ENCODE data around the gene RNASEH1.

RNASEH1 gene

GRCh38 chr2:3601561-3602271 lies 43.6 kb upstream of the RNASEH1 start:
- Histone ChIP-seq H3K36me3 (no peaks in the 10 kb centered on the region), H3K4me3 (no peak overlapping the region), H3K4me2 (no peak overlapping the region), H3K27ac (no peak overlapping the region), H3K9ac (no peak overlapping the region), H4K20me1 (no peaks in the 10 kb centered on the region), H3K4me1 (peaks cover 12% of the 10 kb centered on the region; the same call in 1 of the 2 replicates), H3K27me3 (no peaks in the 10 kb centered on the region), H3K9me3 (no peaks in the 10 kb centered on the region)
- TF ChIP-seq Cebpa-rat (IDR thresholded peaks at IDR 0.05): no peak

DNA sequence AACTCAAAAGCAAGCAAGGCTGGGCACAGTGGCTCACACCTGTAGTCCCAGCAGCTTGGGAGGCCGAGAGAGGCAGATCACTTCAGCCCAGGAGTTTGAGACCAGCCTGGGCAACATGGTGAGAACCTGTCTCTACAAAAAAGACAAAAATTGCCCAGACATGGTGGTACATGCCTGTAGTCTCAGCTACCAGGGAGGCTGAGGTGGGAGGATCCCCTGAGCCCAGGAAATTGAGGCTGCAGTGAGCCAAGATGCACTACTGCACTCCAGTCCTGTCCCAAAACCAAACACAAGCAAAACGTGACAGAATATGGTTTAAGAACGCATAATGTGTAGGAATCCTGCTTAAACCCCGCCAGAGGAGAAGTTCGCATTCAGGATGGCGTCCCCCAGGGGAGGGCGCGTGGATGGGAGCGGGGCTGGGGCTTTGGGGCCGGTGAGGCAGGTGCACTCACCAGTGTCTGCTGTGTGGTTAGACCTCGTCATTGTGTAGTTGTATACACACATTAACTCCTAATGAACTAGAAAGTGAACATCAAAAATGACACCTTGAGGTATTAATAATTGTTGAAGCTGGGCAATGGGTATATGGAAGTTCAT lies 42.2 kb upstream of the RNASEH1 start:
- Histone ChIP-seq H3K36me3 (peaks cover 2% of the 10 kb centered on the region; the same call in 1 of the 2 replicates), H3K4me2 (0 out of 2 replicates have a peak overlapping the region, but pooled peaks have one; percentile 5), H4K20me1 (no peaks in the 10 kb centered on the region), H3K9ac (no peak overlapping the region), H3K4me1 (peaks cover 12% of the 10 kb centered on the region; the same call in 1 of the 2 replicates), H3K4me3 (no peak overlapping the region), H3K27ac (no peak overlapping the region), H3K27me3 (no peaks in the 10 kb centered on the region), H3K9me3 (no peaks in the 10 kb centered on the region)
- no peak for TF ChIP-seq Cebpa-rat (IDR thresholded peaks at IDR 0.05)

GRCh38 chr2:3598912-3599854 lies 41.0 kb upstream of the RNASEH1 start:
- H3K27me3 ChIP-seq: no peaks in the 10 kb centered on the region
- peak; percentile 49 for TF ChIP-seq Cebpa-rat (IDR thresholded peaks at IDR 0.05)
- H3K9ac ChIP-seq: no peak overlapping the region
- peaks cover 11% of the 10 kb centered on the region; the same call in 1 of the 2 replicates for H3K36me3 ChIP-seq
- H3K4me1 ChIP-seq: peaks cover 12% of the 10 kb centered on the region; the same call in 1 of the 2 replicates
- 0 out of 2 replicates have a peak overlapping the region, but pooled peaks have one; percentile 5 for H3K4me2 ChIP-seq
- no peak overlapping the region for H3K27ac ChIP-seq
- H3K9me3 ChIP-seq: no peaks in the 10 kb centered on the region
- H3K4me3 ChIP-seq: no peak overlapping the region
- H4K20me1 ChIP-seq: no peaks in the 10 kb centered on the region

- no peak overlapping the region for H3K4me2 ChIP-seq
- H3K4me1 ChIP-seq: peaks cover 12% of the 10 kb centered on the region; the same call in 1 of the 2 replicates
- no peak overlapping the region for H3K9ac ChIP-seq
- no peak overlapping the region for H3K27ac ChIP-seq
- H3K36me3 ChIP-seq: peaks cover 12% of the 10 kb centered on the region; the same call in 1 of the 2 replicates
- no peak for TF ChIP-seq Cebpa-rat (IDR thresholded peaks at IDR 0.05)
- H3K4me3 ChIP-seq: no peak overlapping the region
- H3K27me3 ChIP-seq: no peaks in the 10 kb centered on the region
- no peaks in the 10 kb centered on the region for H4K20me1 ChIP-seq
- no peaks in the 10 kb centered on the region for H3K9me3 ChIP-seq
Measured at GRCh38 chr2:3598197-3598910, 40.2 kb upstream of the RNASEH1 start.

GRCh38 chr2:3597567-3597966 lies 39.4 kb upstream of the RNASEH1 start:
- H3K27ac ChIP-seq: no peak overlapping the region
- H3K27me3 ChIP-seq: no peaks in the 10 kb centered on the region
- H3K36me3 ChIP-seq: peaks cover 20% of the 10 kb centered on the region
- TF ChIP-seq Cebpa-rat (IDR thresholded peaks at IDR 0.05): no peak
- H3K4me1 ChIP-seq: peaks cover 12% of the 10 kb centered on the region; the same call in 1 of the 2 replicates
- H3K9ac ChIP-seq: no peak overlapping the region
- no peak overlapping the region for H3K4me3 ChIP-seq
- no peaks in the 10 kb centered on the region for H3K9me3 ChIP-seq
- H4K20me1 ChIP-seq: no peaks in the 10 kb centered on the region
- H3K4me2 ChIP-seq: no peak overlapping the region

DNA sequence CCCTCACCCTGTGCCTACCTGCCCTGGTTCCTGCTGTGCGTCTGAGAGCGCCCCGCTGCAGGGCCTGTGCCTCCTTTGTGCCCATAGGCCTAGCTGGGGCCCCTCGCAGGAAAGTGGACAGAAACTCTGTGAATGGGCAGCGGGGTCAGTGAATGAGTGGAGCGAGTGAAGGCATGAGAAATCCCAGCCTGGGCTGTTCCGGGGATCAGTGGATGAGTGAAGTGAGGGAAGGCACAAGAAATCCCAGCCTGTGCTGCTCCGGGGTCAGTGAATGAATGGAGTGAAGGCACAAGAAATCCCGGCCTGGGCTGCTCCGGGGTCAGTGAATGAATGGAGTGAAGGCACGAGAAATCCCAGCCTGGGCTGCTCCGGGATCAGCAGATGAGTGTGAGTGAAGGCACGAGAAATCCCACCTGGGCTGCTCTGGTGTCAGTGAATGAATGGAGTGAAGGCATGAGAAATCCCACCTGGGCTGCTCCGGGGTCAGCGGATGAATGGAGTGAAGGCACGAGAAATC lies 38.8 kb upstream of the RNASEH1 start:
- no peak overlapping the region for H3K27ac ChIP-seq
- H3K9me3 ChIP-seq: no peaks in the 10 kb centered on the region
- no peak overlapping the region for H3K4me2 ChIP-seq

GRCh38 chr2:3595985-3596384 lies 37.9 kb upstream of the RNASEH1 start:
- Histone ChIP-seq H3K36me3 (peaks cover 22% of the 10 kb centered on the region), H3K27ac (no peak overlapping the region), H3K4me1 (peaks cover 12% of the 10 kb centered on the region; the same call in 1 of the 2 replicates), H3K9ac (no peak overlapping the region), H3K4me3 (no peak overlapping the region), H3K27me3 (no peaks in the 10 kb centered on the region), H3K4me2 (no peak overlapping the region), H4K20me1 (no peaks in the 10 kb centered on the region), H3K9me3 (no peaks in the 10 kb centered on the region)
- no peak for TF ChIP-seq Cebpa-rat (IDR thresholded peaks at IDR 0.05)

More for the DNA sequence above, 38.8 kb upstream of the RNASEH1 start:
- Histone ChIP-seq H3K9ac (no peak overlapping the region), H3K36me3 (peaks cover 22% of the 10 kb centered on the region), H3K4me3 (no peak overlapping the region), H3K27me3 (no peaks in the 10 kb centered on the region), H3K4me1 (peaks cover 12% of the 10 kb centered on the region; the same call in 1 of the 2 replicates), H4K20me1 (no peaks in the 10 kb centered on the region)
- TF ChIP-seq Cebpa-rat (IDR thresholded peaks at IDR 0.05): no peak

DNA sequence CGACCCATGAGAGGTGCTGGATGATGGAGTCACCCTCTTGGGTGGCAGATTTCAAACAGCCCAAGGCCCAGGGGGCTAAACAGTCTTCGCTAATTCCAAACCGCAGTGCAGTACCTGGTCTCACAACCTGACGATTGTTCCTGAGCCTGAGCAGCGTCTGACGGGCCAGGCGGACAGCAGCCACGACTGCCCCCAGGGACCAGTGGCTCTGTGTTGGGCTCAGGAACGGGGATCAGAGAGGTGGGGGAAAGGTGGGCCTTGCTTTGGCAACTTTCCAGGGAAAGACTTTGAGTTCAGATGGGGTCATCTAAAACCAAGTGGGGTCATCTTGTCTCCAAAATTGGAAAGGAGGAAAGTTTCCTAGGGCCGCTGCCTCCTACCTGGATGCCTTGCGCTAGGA lies 37.3 kb upstream of the RNASEH1 start:
- TF ChIP-seq Cebpa-rat (IDR thresholded peaks at IDR 0.05): no peak
- no peaks in the 10 kb centered on the region for H3K27me3 ChIP-seq
- peaks cover 12% of the 10 kb centered on the region; the same call in 1 of the 2 replicates for H3K4me1 ChIP-seq
- H3K4me3 ChIP-seq: no peak overlapping the region
- H3K27ac ChIP-seq: no peak overlapping the region
- no peak overlapping the region for H3K9ac ChIP-seq
- H4K20me1 ChIP-seq: no peaks in the 10 kb centered on the region
- H3K9me3 ChIP-seq: no peaks in the 10 kb centered on the region
- H3K36me3 ChIP-seq: peaks cover 22% of the 10 kb centered on the region
- no peak overlapping the region for H3K4me2 ChIP-seq

All from BLaER1 (cell line).